Activated CD4-positive, alpha-beta T cell treated with anti-CD3 and anti-CD28 coated beads, Interleukin-2, amount 10 ng/mL, durations not matched to agents 7 days and 5 days (primary cell): ENCODE measurements around the gene FAM120B. TPM values are rescaled to one million over a fixed set of nuclear protein-coding genes. Genes with fewer than 3 reads are reported as not detected.
A peak's percentile ranks its signal among the peaks of the same experiment; 100 is the strongest.

Experiments
- CTCF ChIA-PET: fragments of 350-600 bp; sonication (Branson Sonifier 250); formaldehyde crosslinking; loops from one replicate; lab custom pipeline; 2021; ENCODE audit warnings: antibody characterized with exemption; lab: Charles Lee
- POLR2A ChIA-PET: fragments of 350-600 bp; sonication (Branson Sonifier 250); formaldehyde crosslinking; loops from one replicate; lab custom pipeline; 2021; ENCODE audit warnings: antibody characterized with exemption; lab: Charles Lee
- DNase-seq: peaks from one replicate; pipeline ENCODE4 v3.0.0-alpha.2; 2020
- H3K27ac Mint-ChIP-seq: one replicate; pipeline ENCODE4 v1.8.0; 2021; ENCODE audit warnings: mild to moderate bottlenecking, moderate library complexity, mixed read lengths
- H3K27me3 Mint-ChIP-seq: one replicate; pipeline ENCODE4 v1.8.0; 2021; ENCODE audit warnings: mixed read lengths
- H3K36me3 Mint-ChIP-seq: one replicate; pipeline ENCODE4 v1.8.0; 2021; ENCODE audit warnings: low read depth, mixed read lengths
- H3K4me1 Mint-ChIP-seq: one replicate; pipeline ENCODE4 v1.8.0; 2021; ENCODE audit warnings: mixed read lengths
- H3K4me3 Mint-ChIP-seq: one replicate; pipeline ENCODE4 v1.8.0; 2021; ENCODE audit warnings: mild to moderate bottlenecking, moderate library complexity, mixed read lengths
- H3K9me3 Mint-ChIP-seq: one replicate; pipeline ENCODE4 v1.8.0; 2021; ENCODE audit warnings: mixed read lengths
- total RNA-seq, 2 experiments: library from RNA; stranded (reverse); gene quantifications; one replicate each; pipeline ENCODE4 v1.2.3, GENCODE V29; 2021

FAM120B gene
- total RNA-seq, 2 experiments from 2014 or later = 29.8 to 33.0 TPM

DNA sequence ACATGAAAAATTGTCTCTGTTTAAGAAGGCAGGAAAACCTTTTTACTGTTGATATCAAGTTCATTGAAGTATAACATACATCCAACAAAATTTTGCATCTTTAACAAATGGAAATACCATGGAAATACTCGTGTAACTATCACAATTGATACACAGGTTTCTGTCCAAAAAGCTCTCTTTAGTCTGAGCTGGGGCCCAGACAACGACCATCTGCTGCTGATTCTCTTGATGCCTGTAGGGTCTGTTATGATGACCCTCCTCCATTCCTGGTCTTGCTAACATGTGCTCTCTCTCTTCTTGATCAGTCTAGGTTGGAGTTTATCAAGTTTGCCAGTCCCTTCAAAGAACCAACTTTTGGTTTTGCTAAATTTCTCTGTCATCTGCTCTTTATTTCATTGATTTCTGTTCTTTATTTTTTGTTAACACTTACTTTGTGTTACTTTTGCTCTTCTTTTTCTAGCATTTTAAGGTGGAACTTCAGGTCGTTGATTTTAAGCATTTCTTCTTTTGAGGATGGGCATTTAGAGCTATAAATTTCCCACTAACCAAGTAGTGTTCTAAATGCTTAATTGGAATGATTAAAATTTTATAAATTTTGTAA is 129.8 kb downstream of the FAM120B start:
- H3K4me3 Mint-ChIP-seq = no peak overlapping the region
- H3K36me3 Mint-ChIP-seq = peaks cover 2% of the 10 kb centered on the region
- H3K27ac Mint-ChIP-seq = no peak overlapping the region
- peaks cover 1% of the 10 kb centered on the region for H3K27me3 Mint-ChIP-seq
- no peak for DNase-seq
- H3K4me1 Mint-ChIP-seq = no peaks in the 10 kb centered on the region
- CTCF ChIA-PET = no interaction called here
- peaks cover 10% of the 10 kb centered on the region for H3K9me3 Mint-ChIP-seq
- POLR2A ChIA-PET = no interaction called here

DNA sequence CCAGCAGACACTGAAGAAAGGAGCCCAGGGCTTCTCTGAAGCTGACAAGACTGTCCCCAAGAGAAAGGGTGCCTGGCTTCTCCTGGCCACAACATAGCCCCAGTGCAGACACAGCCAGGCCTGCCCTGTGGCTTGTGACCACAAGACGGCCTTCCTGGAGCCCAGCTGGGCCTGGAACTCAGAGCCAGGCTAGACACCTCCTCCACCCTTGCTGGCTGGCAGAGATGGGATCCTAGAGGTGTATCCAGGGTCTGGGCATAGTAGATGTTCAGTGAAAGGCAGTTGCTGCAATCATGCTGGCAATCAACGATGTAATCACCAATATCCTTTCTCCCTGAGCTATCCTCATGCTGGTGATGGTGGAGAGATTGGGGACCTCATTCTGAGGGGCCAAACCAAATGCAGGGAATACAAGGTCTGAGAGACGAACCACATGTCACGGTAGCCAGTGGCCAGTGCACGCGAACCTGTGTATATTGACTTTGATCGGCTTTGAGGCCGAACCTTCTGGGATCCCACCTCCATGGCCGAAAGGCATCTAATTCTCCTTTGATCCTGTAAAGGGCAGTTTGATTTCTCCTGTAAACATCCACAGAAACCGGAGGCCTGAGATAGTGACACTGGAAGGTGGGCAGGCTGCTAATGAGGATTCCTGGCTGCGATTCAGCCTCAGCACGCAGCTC is 131.3 kb downstream of the FAM120B start:
- POLR2A ChIA-PET = no interaction called here
- peaks cover 2% of the 10 kb centered on the region for H3K36me3 Mint-ChIP-seq
- H3K4me3 Mint-ChIP-seq = no peak overlapping the region
- peaks cover 10% of the 10 kb centered on the region for H3K9me3 Mint-ChIP-seq
- H3K27ac Mint-ChIP-seq = no peak overlapping the region
- no peak for DNase-seq
- CTCF ChIA-PET = interaction anchor here (1.2 kb wide), 1 partner anchor 13 kb away, joined by 3 read pairs; no protein-coding TSS in a partner anchor
- no peaks in the 10 kb centered on the region for H3K4me1 Mint-ChIP-seq
- H3K27me3 Mint-ChIP-seq = peaks cover 1% of the 10 kb centered on the region

- H3K4me1 Mint-ChIP-seq = no peaks in the 10 kb centered on the region
- CTCF ChIA-PET = no interaction called here
- POLR2A ChIA-PET = no interaction called here
- peak; percentile 25 for DNase-seq
- no peak overlapping the region for H3K27ac Mint-ChIP-seq
- no peak overlapping the region for H3K4me3 Mint-ChIP-seq
- peaks cover 10% of the 10 kb centered on the region for H3K9me3 Mint-ChIP-seq
- H3K36me3 Mint-ChIP-seq = peaks cover 2% of the 10 kb centered on the region
- H3K27me3 Mint-ChIP-seq = peaks cover 1% of the 10 kb centered on the region
Measured at GRCh38 chr6:170438402-170438753, 131.8 kb downstream of the FAM120B start.

- no peaks in the 10 kb centered on the region for H3K4me1 Mint-ChIP-seq
- POLR2A ChIA-PET = no interaction called here
- H3K27ac Mint-ChIP-seq = no peak overlapping the region
- peaks cover 1% of the 10 kb centered on the region for H3K27me3 Mint-ChIP-seq
- peaks cover 10% of the 10 kb centered on the region for H3K9me3 Mint-ChIP-seq
- CTCF ChIA-PET = no interaction called here
- peaks cover 2% of the 10 kb centered on the region for H3K36me3 Mint-ChIP-seq
- no peak for DNase-seq
- no peak overlapping the region for H3K4me3 Mint-ChIP-seq
Measured at GRCh38 chr6:170438861-170439260, 132.3 kb downstream of the FAM120B start.

DNA sequence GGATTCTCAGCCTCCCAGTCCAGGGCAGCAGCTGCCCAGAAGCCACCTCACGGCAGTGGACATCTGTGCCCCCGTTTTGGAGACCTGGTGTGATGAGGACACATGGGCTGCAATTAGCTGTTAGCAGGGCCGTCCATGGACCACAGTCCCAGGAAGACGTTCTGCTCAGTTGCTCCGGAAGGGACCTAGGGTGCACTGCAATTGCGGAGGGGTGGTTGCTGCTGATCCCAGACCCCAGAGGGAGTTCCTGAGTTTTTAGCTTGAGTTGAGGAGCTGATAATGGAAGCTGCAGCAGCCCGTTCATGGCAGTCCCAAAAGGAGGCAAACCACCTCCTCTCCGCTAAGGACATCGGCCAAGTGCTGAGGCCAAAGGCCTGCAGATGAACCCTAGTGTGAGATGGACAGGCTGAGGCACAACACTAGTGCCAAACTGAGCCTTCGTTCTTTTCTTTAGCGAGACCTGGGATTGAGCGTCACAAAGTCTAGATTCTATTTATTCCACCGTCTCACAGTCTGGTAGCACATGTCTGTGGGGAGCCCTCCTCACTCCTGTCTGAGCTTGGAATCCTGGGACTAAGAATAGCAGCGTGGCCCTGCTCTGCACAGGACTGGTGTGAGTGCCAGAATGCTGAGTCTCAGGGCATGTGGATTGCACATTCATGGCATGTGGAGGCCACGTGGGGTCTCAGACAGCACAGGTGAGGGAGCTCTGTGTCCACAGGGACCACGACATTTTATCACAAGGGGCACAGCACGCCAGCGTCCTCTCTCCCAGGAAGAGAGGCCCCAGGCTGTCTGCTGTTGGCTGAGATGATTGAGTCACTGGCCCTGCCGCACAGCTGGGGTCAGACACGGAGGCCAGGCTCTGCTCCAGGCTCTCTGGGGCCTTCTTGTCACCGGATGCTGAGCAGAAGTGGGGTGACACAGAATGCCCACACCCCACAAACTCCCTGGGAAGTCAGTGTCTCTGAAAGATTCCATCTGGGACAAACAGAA is 133.1 kb downstream of the FAM120B start:
- ChIA-PET CTCF (no interaction called here), POLR2A (no interaction called here)
- no peak for DNase-seq
- Mint-ChIP-seq H3K4me1 (no peaks in the 10 kb centered on the region), H3K36me3 (peaks cover 2% of the 10 kb centered on the region), H3K4me3 (no peak overlapping the region), H3K27me3 (peaks cover 1% of the 10 kb centered on the region), H3K9me3 (peaks cover 10% of the 10 kb centered on the region), H3K27ac (no peak overlapping the region)

- H3K27ac Mint-ChIP-seq = no peak overlapping the region
- no peaks in the 10 kb centered on the region for H3K4me1 Mint-ChIP-seq
- DNase-seq = no peak
- H3K9me3 Mint-ChIP-seq = peaks cover 10% of the 10 kb centered on the region
- H3K27me3 Mint-ChIP-seq = peaks cover 1% of the 10 kb centered on the region
- peaks cover 2% of the 10 kb centered on the region for H3K36me3 Mint-ChIP-seq
- ChIA-PET POLR2A (no interaction called here), CTCF (no interaction called here)
- H3K4me3 Mint-ChIP-seq = no peak overlapping the region
Measured at GRCh38 chr6:170440437-170440836, 133.9 kb downstream of the FAM120B start.

- H3K4me1 Mint-ChIP-seq = no peaks in the 10 kb centered on the region
- ChIA-PET POLR2A (no interaction called here), CTCF (no interaction called here)
- H3K27ac Mint-ChIP-seq = no peak overlapping the region
- DNase-seq = no peak
- H3K27me3 Mint-ChIP-seq = peaks cover 1% of the 10 kb centered on the region
- H3K4me3 Mint-ChIP-seq = no peak overlapping the region
- peaks cover 2% of the 10 kb centered on the region for H3K36me3 Mint-ChIP-seq
- peaks cover 4% of the 10 kb centered on the region for H3K9me3 Mint-ChIP-seq
Measured at GRCh38 chr6:170441316-170441715, 134.8 kb downstream of the FAM120B start.

DNA sequence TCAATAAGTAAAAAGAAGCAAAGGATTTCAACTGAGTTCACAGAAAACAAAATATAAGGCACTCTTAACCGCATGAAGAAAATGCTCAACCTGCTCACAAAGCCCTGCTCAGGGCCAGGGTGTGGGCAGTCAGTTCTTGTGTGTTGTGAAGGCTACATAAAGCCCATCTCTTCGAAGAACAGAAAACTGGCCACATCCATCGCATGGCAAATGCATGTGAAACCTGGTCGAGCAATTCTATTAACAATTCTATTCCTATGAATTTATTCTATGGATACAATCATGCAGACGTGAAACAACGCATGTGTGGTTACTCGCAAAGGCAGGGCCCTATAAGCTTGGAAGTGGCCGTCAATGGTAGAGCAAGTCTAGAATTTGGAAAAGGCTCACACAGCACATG is 136.0 kb downstream of the FAM120B start:
- no peaks in the 10 kb centered on the region for H3K9me3 Mint-ChIP-seq
- H3K27ac Mint-ChIP-seq = no peak overlapping the region
- H3K4me3 Mint-ChIP-seq = no peak overlapping the region
- ChIA-PET POLR2A (no interaction called here), CTCF (interaction anchor here (0.8 kb wide), 1 partner anchor 611 kb away, joined by 5 read pairs; no protein-coding TSS in a partner anchor)
- H3K4me1 Mint-ChIP-seq = no peaks in the 10 kb centered on the region
- no peaks in the 10 kb centered on the region for H3K27me3 Mint-ChIP-seq
- H3K36me3 Mint-ChIP-seq = no peaks in the 10 kb centered on the region
- no peak for DNase-seq

- CTCF ChIA-PET = no interaction called here
- Mint-ChIP-seq H3K27ac (no peak overlapping the region), H3K4me1 (no peaks in the 10 kb centered on the region), H3K4me3 (no peak overlapping the region), H3K36me3 (no peaks in the 10 kb centered on the region), H3K9me3 (no peaks in the 10 kb centered on the region), H3K27me3 (no peaks in the 10 kb centered on the region)
- POLR2A ChIA-PET = no interaction called here
- DNase-seq = no peak
Measured at GRCh38 chr6:170443151-170443662, 136.6 kb downstream of the FAM120B start.

- ChIA-PET POLR2A (no interaction called here), CTCF (no interaction called here)
- Mint-ChIP-seq H3K27me3 (no peaks in the 10 kb centered on the region), H3K9me3 (no peaks in the 10 kb centered on the region), H3K27ac (no peak overlapping the region), H3K4me3 (no peak overlapping the region), H3K36me3 (no peaks in the 10 kb centered on the region), H3K4me1 (no peaks in the 10 kb centered on the region)
- no peak for DNase-seq
Measured at GRCh38 chr6:170444056-170444591, 137.6 kb downstream of the FAM120B start.

- H3K4me3 Mint-ChIP-seq = no peak overlapping the region
- DNase-seq = no peak
- H3K27ac Mint-ChIP-seq = no peak overlapping the region
- no peaks in the 10 kb centered on the region for H3K27me3 Mint-ChIP-seq
- H3K4me1 Mint-ChIP-seq = no peaks in the 10 kb centered on the region
- no peaks in the 10 kb centered on the region for H3K36me3 Mint-ChIP-seq
- POLR2A ChIA-PET = no interaction called here
- CTCF ChIA-PET = no interaction called here
- no peaks in the 10 kb centered on the region for H3K9me3 Mint-ChIP-seq
Measured at GRCh38 chr6:170444811-170445211, 138.3 kb downstream of the FAM120B start.

DNA sequence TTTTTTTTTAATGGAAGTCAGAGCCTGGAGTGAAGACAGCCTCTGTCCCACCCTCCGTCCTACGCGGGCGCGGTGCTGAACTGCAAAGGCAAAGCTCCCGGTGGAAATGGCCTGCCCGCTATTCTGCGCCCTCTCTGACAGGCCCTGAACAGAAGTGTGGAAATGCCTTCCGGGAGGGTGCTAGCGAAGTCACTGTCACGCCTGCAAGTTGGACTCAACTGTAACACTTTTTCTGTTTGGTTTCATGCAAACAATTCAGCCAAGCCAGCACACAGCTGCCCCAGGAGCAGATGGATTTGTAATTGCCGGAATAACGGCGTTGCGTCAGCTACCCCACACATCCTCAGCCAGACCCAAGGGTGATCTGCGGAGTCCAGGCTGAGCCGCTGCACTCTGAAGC is 138.9 kb downstream of the FAM120B start:
- H3K27me3 Mint-ChIP-seq = no peaks in the 10 kb centered on the region
- no peak overlapping the region for H3K4me3 Mint-ChIP-seq
- no peaks in the 10 kb centered on the region for H3K4me1 Mint-ChIP-seq
- DNase-seq = no peak
- CTCF ChIA-PET = interaction anchor here (2.5 kb wide), 1 partner anchor 44 kb away, joined by 5 read pairs; no protein-coding TSS in a partner anchor
- H3K36me3 Mint-ChIP-seq = no peaks in the 10 kb centered on the region
- H3K9me3 Mint-ChIP-seq = no peaks in the 10 kb centered on the region
- POLR2A ChIA-PET = no interaction called here
- no peak overlapping the region for H3K27ac Mint-ChIP-seq
